Right kidney (tissue), 1 donor: ENCODE results near the gene PUS1.
"Not testable (repeated sequence)": the region's sequence is repeated elsewhere in the genome, so short reads cannot be mapped to it uniquely, and the experiment has no call there.

Source experiments
- DNase-seq: peaks from one replicate; pipeline ENCODE4 v3.0.0-alpha.2; 2016

PUS1 gene

DNA sequence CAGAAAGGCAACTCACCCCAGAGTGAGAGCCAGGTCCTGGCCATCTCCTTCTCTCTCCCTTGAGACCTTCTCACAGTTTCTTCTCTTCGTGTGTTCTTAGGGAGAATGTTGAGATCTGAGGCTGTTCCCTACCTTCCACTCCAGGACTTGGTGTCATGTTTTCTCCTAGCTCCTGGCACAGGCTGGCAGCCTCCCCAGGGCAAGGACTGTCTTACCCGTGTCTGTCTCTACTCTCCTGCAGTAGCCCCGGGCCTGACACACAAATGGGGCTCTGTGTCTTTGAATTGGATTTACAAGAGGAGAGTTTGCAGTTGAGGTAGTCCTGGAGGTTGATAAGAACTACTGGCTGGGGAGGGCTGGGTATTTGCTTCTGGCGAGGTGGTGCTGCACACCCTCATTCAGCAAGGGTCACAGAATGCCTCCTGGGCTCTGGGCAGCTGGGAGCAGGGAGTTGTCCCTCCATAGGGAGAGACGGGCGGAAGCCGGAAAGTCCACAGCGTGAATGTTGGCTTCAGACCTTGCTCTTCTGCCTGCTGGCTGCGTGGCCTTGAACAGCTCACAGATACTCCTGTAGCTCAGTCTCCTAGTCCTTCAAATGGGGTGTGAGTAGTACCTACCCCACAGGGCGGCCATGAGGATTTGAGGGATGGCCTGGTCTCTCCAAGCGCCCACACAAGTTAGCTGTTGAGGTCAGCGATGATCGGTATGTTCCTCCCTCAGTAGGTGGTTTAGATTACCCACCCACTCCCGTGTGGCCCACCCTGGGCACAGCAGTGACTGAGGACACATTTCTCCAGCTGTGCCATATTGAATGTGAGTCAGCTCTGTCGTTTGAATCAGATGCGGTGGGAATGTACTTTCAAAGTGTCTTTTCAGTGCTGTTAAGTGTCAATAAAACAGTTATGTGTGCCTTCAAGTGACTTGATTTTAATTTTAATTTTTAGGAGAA, 30.8 kb downstream of the PUS1 start:
- DNase-seq: no peak

DNA sequence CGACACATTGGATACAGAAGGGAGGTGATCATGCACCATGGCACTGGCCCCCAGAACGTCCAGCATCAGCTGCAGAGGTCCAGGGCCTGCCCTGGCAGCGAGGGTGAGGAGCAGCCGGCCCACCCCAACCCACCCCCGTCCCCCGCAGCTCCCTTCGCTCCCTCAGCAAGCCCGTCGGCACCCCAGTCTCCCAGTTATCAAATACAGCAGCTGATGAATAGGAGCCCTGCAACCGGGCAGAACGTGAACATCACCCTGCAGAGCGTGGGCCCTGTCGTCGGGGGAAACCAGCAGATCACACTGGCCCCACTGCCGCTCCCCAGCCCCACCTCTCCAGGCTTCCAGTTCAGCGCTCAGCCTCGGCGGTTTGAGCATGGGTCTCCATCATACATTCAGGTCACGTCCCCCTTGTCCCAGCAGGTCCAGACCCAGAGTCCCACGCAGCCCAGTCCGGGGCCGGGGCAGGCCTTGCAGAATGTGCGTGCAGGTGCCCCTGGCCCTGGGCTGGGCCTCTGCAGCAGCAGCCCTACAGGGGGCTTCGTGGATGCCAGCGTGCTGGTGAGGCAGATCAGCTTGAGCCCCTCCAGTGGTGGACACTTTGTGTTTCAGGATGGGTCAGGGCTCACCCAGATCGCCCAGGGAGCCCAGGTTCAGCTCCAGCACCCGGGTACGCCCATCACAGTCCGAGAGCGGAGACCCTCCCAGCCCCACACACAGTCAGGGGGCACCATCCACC, 31.7 kb downstream of the PUS1 start:
- not testable (repeated sequence) for DNase-seq

DNA sequence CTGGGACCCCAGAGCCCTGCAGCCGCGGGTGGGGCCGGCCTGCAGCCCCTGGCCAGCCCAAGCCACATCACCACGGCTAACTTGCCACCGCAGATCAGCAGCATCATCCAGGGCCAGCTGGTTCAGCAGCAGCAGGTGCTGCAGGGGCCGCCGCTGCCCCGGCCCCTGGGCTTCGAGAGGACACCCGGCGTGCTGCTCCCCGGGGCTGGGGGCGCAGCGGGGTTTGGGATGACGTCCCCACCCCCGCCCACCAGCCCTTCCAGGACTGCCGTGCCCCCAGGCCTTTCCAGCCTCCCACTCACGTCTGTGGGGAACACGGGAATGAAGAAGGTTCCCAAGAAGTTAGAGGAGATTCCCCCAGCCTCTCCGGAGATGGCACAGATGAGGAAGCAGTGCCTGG, 32.3 kb downstream of the PUS1 start:
- not testable (repeated sequence) for DNase-seq

DNA sequence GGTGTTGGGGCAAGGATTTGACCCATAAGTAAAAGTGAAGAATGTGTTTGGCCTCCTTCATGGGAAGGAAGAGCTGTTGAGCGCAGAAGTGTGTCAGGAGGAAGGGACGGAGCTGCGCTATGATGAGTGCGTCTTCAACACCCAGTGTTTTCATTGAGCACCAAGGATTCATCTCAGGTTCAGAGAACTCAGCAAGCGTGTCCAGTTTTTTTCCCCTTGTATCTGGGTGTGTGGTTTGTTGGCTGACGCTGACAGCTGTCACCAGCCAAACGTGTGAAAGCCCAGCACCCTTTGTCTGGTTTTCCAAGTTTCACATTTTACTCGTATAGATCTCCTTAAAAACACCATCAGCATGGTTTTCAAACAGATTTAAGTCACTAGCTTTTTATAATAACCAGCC, 33.0 kb downstream of the PUS1 start:
- DNase-seq: no peak

DNA sequence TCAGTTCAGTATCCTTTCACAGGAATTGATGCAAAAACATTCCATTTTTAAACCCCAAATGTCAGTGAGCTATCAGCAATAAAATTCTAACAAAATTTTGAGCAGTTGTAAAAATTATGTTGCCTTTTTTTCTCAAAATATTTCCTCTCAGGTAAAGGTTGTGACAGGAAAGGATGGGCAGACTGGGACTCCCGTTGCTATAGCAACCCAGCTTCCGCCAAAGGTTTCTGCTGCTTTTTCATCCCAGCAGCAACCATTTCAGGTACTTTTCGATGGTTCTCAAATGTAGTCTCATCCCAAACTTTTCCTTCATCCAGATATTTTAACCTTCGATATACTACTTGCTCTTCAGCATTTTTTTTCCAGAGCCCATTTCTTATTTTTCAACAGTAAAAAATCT, 34.3 kb downstream of the PUS1 start:
- DNase-seq: no peak

DNA sequence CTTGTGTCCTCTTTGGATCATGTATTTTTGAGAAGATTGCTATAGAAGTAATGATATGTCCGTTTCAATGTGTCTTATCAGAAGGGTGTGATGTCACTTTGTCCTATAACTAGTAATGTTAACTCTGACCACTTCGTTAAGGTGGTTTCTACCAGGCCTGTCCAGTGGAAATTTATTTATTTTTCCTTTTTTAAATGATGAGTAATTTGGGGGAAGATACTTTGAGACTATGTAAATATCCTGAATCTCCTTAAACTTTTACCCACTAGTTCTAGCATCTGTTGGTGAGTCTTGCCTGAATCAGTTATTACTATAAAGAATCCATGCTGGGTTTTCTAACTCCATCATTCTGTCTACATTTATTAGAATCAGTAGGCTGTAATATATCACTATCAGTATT, 36.0 kb downstream of the PUS1 start:
- no peak for DNase-seq

DNA sequence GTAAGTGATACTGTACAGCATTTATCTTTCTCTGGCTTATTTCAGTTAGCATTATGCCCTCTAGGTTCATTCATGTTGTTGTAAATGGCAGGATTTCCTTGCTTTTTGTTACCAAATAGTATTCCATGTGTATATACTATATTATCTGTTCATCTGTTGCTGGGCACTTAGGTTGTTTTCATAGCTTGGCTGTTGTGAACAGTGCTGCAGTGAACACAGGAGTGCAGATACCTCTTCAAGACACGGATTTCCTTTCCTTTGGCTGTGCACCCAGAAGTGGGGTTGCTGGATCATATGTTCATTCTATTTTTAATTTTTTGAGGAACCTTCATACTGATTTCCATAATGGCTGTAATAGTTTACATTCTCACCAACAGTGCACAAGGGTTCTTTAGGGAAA, 42.1 kb downstream of the PUS1 start:
- DNase-seq: no peak

DNA sequence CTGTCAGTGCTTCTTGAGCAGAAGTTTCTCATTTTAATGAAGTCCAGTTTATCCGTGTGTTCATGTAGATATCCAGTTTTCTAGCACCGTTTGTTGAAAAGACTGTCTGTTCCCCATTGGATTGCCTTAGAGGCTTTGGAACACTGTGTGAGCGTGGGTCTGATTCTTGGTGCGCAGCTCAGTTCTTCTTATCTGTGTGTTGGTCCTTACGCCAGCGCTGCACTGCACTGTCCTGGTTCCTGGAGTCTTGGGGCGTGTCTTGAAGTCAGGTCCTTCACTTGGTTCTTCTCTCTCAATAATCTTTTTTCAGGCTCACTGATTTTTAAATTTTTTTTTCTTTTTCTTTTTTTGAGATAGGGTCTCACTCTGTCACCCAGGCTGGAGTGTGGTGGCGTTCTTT, 46.2 kb downstream of the PUS1 start:
- no peak for DNase-seq

DNA sequence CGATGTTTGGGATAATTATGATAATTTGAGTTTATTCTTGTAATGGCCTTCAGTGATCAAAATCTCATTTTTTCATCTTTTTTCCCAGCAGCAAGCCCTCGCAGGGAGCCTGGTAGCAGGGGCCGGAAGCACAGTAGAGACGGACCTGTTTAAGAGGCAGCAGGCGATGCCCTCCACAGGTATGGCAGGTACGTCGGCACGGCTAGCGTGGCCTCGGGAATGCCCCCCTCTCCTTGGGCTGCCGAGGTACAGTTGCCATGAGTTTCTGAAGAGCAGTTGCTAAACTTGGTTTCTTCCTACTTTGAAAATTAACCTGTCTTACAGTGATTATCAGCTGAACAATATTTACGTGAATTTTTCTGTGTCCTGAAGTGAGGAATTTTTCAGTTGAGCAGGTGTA, 50.5 kb downstream of the PUS1 start:
- DNase-seq: no peak

DNA sequence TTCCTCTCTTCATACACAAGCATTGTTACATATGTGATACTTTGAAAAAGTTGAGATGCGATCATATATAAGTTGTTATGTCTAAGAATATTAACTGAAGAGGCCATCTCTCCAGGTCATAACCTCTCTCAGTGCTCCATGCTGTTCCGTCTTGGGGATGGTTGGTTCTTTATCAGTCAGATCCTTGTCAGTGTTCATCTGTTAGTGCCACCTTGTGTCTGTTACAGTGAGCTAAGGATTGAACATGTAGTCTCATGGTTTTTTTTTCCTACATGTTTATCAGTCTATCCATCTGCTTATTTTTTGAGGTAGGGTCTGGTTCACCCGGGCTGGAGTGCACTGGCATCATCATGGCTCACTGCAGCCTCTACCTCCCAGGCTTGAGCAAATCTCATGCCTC, 51.2 kb downstream of the PUS1 start:
- DNase-seq: no peak

DNA sequence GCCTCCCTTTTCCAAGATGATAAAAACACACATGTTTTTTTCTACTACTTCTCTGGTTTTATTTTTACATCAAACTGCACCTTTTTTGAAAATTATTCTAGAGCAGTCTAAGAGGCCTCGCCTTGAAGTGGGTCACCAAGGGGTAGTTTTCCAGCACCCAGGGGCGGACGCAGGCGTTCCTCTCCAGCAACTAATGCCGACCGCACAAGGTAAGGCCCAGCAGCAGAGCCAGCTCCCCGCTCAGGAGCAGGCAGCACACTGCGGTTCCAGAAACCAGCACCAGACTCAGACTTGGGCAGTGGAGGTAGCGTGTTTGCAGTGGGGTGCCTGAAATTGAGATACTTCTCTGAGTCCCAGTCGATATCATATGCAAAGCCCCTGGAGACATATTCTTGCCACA, 52.3 kb downstream of the PUS1 start:
- DNase-seq: no peak

DNA sequence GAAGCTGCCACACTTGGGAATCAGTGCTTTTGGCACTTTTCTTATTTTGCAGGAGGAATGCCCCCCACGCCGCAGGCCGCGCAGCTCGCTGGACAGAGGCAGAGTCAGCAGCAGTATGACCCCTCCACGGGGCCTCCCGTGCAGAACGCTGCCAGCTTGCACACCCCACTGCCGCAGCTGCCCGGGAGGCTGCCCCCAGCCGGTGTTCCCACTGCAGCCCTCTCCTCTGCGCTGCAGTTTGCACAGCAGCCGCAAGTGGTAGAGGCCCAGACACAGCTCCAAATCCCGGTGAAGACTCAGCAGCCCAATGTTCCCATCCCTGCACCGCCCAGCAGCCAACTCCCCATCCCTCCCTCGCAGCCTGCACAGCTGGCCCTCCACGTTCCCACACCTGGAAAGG, 53.0 kb downstream of the PUS1 start:
- no peak for DNase-seq

DNA sequence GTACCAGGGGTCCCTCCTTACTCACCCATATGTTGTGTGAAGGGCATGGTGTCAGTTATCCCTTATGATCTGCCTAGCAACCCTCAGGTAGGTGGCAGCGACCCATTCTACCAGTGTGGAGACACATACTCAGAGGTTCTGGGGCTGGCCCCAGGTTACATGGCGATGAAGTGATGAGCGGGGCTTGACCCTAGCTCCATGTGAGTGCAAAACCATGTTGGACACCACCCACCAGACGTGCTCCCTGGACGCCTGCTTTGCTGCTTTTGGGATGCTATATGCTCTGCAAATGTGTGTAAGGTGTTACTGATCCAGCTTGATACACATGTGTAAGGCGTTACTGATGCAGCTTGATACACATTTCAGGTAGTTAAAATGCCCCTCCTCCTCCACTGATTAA, 54.0 kb downstream of the PUS1 start:
- no peak for DNase-seq

DNA sequence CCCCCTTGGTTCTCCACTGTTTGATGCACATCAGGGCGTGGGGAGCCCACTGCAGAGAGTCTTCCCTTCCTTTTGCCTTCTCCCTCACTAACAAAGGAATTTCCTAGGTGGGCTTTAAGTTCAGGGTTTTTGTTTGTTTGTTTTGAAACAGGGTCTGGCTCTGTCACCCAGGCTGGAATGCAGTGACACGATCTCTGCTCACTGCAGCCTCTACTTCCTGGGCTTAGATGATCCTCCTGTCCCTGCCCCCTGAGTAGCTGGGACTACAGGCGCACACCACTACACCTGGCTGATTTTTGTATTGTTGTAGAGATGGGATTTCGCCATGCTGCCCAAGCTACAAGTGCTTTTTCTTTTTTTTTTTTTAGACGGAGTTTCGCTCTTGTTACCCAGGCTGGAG, 54.5 kb downstream of the PUS1 start:
- DNase-seq: no peak

DNA sequence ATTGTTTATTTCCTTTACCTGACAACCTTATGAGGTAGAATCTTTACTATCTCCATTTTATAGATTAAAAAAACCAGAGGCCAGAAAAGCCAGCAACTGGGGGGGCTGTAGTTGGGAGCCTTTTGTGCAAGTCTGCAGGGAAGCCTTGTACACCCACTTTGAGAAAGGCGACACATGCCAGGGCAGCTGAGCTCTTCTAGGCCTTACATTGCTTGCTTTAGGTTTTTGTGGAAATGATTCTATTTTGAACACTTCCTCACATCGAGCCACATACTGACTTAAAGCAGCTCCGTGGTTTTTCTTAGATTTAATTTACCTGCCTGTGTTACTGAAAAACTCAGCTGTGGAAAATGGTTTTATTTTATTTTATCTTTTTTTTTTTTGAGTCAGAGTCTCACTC, 55.3 kb downstream of the PUS1 start:
- no peak for DNase-seq

DNA sequence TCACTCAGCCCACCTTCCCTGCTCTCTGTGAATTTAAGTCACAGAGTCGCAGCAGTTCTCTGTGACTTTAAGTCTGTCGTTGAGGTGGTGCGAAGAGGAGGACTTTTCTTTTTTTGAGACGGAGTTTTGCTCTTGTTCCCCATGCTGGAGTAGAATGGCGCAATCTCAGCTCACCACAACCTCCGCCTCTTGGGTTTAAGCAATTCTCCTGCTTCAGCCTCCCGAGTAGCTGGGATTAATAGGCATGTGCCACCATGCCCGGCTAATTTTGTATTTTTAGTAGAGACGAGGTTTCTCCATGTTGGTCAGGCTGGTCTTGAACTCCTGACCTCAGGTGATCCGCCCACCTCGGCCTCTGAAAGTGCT, 56.4 kb downstream of the PUS1 start:
- not testable (repeated sequence) for DNase-seq

DNA sequence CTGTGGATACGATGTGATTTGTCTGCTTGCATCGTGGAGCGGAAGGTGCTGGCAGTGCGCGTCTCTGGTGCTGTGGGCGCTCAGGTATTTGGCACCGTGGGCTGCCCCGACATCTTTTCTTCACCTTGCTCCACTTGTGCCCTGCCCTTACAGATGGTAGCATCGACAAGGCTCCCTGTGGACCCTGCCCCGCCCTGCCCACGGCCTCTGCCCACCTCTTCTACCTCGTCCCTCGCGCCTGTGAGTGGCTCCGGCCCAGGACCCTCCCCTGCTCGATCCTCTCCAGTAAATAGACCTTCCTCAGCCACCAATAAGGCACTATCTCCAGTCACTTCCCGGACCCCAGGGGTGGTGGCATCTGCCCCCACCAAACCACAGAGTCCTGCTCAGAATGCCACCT, 57.3 kb downstream of the PUS1 start:
- no peak for DNase-seq

DNA sequence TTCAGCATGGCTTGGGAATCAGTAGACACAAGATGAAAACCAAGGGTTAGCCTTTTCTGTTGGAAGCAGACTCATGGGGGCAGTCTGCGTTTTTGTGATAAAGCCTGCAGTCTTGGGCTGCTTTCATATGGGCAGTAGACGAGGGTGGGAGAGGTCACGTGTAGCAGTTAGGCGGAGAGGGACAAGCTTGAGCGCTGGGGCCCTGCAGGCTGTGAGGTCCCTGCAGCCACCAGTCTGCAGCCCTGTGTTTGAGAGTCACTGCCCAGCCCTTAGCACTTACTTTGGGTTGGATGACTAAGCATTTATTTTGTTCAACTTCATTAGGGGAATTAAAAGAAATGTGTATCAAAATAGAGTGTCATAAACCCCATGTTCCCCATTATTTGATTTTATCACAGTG, 57.8 kb downstream of the PUS1 start:
- DNase-seq: no peak

DNA sequence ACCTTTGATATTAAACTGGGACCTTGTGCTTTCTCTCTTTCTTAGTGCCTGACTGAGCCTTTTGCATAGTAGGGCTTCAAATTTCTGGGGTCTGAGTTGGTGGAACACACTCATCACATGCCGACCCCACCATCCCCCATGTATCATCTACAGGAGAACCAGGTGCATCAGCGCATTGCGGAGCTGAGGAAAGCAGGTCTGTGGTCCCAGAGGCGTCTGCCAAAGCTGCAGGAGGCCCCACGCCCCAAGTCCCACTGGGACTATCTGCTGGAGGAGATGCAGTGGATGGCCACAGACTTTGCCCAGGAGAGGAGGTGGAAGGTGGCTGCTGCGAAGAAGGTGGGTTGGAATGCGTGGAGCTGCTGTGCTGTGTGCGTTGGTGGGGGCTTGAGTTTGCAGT, 58.5 kb downstream of the PUS1 start:
- no peak for DNase-seq

DNA sequence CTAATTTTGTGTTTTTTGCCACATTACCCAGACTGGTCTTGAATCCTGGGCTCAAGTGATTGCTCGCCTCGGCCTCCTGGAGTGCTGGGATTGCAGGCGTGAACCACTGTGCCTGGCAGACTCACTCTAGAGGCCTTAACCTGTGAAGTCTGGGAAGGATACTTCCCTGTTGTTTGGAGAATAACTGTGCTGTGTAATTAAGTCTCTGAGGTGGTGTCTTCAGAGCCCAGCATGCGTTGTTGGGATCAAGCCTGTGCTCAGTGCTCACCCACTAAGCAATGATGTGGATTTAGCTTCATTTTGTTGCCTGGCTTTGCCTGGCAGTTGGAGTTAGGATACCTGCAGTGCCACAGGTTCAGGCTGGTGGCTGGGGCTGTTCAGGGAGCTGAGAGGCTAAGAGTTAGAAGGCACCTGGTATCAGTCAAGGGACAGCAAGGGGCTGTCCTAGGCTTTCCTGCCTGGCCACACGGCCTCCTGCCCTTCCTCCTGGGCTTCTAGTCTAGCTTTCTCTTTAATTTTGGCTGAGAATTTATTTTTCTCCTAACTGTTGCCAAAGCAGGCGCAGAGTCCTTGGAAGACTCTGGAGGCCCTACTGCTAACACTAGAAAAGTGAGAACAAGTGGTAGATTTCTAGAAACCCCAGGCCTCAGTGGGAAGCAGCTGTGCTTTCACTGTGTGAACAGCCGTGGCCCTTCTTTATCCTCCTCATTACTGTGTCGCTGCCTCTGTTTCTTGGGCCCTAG, 59.1 kb downstream of the PUS1 start:
- DNase-seq: no peak

DNA sequence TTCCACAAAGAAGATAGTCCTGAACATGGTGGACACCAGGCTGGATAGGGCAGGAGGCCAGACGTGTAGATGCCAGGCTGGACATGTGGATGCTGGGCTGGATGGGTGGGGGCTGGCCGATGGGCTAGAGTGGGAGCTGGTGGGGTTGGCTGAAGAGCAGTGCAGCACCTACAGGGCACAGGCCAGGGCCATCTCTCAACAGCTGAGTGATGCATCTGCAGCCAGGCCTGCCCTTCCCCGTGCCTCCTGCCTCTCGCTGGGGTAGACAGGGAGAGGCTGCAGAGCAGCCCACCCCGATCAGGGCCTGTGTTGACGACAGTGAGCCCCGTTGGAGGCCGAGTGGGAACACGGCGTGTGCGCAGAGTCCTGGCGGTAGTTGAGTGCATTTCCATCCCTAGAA, 59.9 kb downstream of the PUS1 start:
- no peak for DNase-seq

DNA sequence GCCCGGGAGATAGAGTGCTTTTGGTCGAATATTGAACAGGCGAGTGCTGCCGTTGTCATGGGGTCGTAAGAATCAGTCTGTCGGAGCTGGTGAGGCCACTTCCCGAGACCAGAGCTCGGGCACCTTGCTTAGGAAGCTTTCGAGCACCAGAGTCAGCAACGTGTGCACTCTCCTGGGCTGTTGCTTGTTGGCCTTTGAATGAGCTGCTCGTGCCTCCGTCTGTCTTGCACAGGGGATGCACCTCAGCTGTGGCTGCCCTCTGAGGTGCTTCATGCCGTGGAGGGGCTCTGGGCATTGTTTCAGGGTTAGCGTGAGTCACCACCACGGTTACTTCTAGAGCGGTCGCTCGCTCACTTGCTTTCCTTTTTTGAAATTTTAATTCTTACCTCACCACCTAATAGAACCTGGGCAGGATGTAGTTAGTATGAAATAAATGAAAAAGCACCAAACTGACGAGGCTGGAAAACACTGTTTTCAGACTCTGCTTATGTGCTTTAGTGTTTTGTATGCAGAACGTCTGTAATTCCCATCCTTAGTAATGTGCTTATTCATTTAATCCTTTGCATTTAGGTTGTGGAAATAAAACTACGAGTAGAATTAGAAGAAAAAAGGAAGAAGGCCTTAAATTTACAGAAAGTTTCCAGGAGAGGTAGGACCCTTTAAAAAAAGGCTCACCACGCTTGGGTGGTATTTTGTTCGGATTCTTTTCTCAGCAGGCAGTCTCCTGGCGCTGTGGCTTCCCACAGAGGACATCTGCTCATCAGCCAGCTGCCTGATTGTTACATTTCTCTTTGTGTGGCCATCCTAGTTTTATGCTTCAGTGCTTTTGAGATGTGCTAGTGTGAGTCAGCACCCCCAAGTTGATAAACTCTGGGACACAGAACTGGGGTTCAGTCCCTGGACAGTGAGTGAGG, 61.2 kb downstream of the PUS1 start:
- DNase-seq: no peak
